IMR-90 (cell line): Measurements from ENCODE around the gene TFPI.
"Not testable (repeated sequence)": the region's sequence is repeated elsewhere in the genome, so short reads cannot be mapped to it uniquely, and the experiment has no call there.

Experiments
- BHLHE40 ChIP-seq: fragments of 150-350 bp; IDR thresholded peaks from 2 replicates; pipeline ENCODE4 v1.6.1; 2016; ENCODE audit warnings: mild to moderate bottlenecking, low read depth, low read length
- FOS ChIP-seq: fragments of 150-350 bp; IDR thresholded peaks from 2 replicates; pipeline ENCODE4 v1.6.1; 2016; ENCODE audit warnings: low read depth, low read length
- MAFK ChIP-seq: IDR thresholded peaks from 2 replicates; pipeline ENCODE4 v1.6.1; 2012; ENCODE audit warnings: low read depth, low read length, improper control_type of control experiment
- MAZ ChIP-seq: IDR thresholded peaks from 2 replicates; pipeline ENCODE4 v1.6.1; 2012; ENCODE audit warnings: low read depth, mild to moderate bottlenecking, low read length, improper control_type of control experiment, moderate library complexity, borderline replicate concordance
- MXI1 ChIP-seq: IDR thresholded peaks from 2 replicates; pipeline ENCODE4 v1.6.1; 2012; ENCODE audit warnings: low read depth, mild to moderate bottlenecking, low read length, moderate library complexity, borderline replicate concordance
- POLR2A ChIP-seq: IDR thresholded peaks from 2 replicates; pipeline ENCODE4 v1.6.1; 2012; ENCODE audit warnings: mild to moderate bottlenecking, low read depth, low read length
- RAD21 ChIP-seq: IDR thresholded peaks from 2 replicates; pipeline ENCODE4 v1.6.1; 2012; ENCODE audit warnings: low read length, improper control_type of control experiment
- RCOR1 ChIP-seq: IDR thresholded peaks from 2 replicates; pipeline ENCODE4 v1.6.1; 2012; ENCODE audit warnings: mild to moderate bottlenecking, low read length, improper control_type of control experiment; ENCODE audit not compliant: insufficient replicate concordance
- RFX5 ChIP-seq: IDR thresholded peaks from 2 replicates; pipeline ENCODE4 v1.8.0; 2012; ENCODE audit warnings: low read depth, mild to moderate bottlenecking, low read length, moderate library complexity
- TF ChIP-seq, protein P1 (sequence below): conservative IDR thresholded peaks from 2 replicates; pipeline ENCODE4 v1.5.1; 2012; ENCODE audit warnings: mild to moderate bottlenecking, low read depth, low read length, improper control_type of control experiment
- TF ChIP-seq, protein P2 (sequence below): fragments of 150-350 bp; IDR thresholded peaks from 2 replicates; pipeline ENCODE4 v1.6.1; 2016; ENCODE audit warnings: low read depth, mild to moderate bottlenecking, low read length, moderate library complexity, borderline replicate concordance

DNA sequence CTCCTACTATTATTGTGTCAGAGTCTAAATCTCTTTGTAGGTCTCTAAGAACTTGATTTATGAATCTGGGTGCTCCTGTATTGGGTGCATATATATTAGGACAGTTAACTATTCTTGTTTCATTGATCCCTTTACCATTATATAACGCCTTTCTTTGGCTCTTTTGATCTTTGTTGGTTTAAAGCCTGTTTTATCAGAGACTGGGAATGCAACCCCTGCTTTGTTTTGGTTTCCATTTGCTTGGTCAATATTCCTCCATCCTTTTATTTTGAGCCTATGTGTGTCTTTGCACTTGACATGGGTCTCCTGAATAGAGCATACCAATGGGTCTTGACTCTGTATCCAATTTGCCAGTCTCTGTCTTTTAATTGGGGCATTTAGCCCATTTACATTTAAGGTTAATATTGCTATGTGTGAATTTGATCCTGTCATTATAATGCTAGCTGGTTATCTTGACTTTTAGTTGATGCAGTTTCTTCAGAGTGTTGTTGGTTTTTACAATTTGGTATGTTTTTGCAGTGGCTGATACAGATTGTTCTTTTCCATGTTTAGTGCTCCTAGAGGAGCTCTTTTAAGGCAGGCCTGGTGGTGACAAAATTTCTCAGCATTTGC, 36.4 kb downstream of the TFPI start:
- not testable (repeated sequence) for TF ChIP-seq MXI1, POLR2A, MAFK, BHLHE40, RAD21, FOS, RFX5, MAZ, RCOR1
- TF ChIP-seq, protein P1, sequence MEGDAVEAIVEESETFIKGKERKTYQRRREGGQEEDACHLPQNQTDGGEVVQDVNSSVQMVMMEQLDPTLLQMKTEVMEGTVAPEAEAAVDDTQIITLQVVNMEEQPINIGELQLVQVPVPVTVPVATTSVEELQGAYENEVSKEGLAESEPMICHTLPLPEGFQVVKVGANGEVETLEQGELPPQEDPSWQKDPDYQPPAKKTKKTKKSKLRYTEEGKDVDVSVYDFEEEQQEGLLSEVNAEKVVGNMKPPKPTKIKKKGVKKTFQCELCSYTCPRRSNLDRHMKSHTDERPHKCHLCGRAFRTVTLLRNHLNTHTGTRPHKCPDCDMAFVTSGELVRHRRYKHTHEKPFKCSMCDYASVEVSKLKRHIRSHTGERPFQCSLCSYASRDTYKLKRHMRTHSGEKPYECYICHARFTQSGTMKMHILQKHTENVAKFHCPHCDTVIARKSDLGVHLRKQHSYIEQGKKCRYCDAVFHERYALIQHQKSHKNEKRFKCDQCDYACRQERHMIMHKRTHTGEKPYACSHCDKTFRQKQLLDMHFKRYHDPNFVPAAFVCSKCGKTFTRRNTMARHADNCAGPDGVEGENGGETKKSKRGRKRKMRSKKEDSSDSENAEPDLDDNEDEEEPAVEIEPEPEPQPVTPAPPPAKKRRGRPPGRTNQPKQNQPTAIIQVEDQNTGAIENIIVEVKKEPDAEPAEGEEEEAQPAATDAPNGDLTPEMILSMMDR = not testable (repeated sequence)
- TF ChIP-seq, protein P2, sequence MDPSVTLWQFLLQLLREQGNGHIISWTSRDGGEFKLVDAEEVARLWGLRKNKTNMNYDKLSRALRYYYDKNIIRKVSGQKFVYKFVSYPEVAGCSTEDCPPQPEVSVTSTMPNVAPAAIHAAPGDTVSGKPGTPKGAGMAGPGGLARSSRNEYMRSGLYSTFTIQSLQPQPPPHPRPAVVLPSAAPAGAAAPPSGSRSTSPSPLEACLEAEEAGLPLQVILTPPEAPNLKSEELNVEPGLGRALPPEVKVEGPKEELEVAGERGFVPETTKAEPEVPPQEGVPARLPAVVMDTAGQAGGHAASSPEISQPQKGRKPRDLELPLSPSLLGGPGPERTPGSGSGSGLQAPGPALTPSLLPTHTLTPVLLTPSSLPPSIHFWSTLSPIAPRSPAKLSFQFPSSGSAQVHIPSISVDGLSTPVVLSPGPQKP = not testable (repeated sequence)
